GM18511 (cell line): ENCODE results near the gene TTLL5.

Experiments
- ATAC-seq: cut with Tn5 transposase; IDR thresholded peaks from one replicate; pipeline ENCODE4 v1.9.1; 2021; ENCODE audit warnings: mild to moderate bottlenecking, moderate library complexity; ENCODE audit not compliant: unreplicated experiment

Gene TTLL5

GRCh38 chr14:75860561-75861160 lies 199.6 kb downstream of the TTLL5 start:
- ATAC-seq: no peak

GRCh38 chr14:75861161-75861621 lies 200.1 kb downstream of the TTLL5 start:
- ATAC-seq: no peak

DNA sequence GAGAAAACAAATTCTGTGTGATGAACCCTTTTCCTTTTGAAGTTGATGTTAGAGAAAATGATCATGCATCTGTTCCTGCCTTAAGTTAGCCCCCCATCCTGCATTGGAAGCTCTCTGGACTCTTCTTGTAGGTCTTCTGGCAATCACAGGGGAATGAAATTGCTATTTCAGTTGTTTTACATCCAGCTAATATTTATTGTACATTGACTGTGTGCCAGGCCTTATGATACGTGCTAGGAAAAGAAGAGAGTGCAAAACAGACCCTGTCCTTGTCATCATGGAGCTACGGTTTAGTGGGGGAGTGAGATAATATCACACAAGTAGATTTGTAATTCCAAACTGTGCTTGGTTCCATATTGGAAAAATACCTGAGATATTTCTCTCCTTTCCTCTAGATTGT lies 202.2 kb downstream of the TTLL5 start:
- no peak for ATAC-seq

DNA sequence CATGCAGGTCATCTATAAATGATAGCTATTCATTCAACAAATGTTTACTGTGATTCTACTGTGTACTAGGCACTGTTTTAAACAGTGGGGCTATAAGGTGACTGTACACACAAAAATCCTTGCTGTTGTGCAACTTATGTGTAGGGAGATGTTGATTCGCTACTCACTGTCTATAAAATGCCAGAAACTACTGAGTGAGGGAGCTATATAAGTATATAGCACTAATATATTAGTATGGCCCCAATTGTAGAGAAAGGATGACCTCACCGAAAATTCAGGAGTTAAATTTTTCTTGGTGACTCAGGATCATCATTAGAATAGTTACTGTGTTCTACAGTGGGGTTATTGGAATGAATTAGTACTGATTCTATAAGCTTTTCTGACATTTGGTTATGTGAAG lies 203.3 kb downstream of the TTLL5 start:
- no peak for ATAC-seq

- ATAC-seq: no peak
Measured at GRCh38 chr14:75865531-75865930, 204.5 kb downstream of the TTLL5 start.

DNA sequence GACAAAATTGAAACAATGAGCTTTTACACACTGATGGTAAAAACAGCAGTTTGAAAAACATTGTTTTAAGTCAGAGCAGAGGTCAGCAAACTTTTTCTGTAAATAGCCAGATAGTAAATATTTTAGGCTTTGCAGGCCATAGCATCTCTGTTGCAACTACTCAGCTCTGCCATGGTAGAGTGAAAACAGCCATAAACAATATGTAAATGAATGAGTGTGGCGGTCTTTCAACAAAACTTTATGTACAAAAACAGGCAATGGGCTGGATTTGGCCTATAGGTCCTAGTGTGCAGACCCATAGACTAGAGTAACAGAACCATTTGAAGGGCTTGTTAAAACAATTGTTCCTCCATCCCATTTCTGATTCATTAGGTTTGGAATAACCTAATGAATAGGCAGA lies 205.9 kb downstream of the TTLL5 start:
- no peak for ATAC-seq

DNA sequence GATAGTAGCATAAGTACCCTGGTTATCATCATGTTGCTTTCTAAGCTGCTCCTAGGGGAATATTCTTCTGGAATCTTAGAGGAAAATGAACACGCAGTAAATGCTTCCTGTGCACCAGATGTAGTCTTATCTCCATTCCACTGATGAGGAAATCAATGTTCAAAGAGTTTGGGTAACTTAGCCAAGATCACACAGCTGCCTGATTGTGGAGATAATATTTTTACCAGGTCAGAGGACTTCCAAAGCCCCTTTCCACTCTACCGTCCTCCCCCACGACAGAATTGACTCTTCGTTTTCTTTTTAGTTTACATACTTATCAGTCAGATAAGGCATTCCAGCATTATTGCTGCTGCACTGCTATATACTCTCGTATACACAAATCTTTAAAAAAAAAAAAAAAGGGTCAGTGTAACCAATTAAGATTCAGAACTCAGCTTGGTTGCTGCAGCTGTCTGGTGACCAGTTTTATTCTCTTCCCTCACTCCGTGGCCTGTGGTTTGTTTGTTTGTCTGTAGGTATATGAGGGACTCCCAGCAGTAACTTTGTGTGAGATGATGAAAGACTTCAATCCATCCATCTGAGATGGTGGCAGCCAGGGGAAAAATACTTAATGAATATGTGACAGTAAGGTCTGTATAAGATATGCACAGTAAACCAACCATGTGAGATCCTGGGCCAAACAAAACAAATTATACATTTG lies 210.3 kb downstream of the TTLL5 start:
- ATAC-seq: no peak

- peak; percentile 99 for ATAC-seq
Measured at GRCh38 chr14:75875958-75876357, 214.9 kb downstream of the TTLL5 start.

GRCh38 chr14:75876530-75876929 lies 215.5 kb downstream of the TTLL5 start:
- no peak for ATAC-seq

- no peak for ATAC-seq
Measured at GRCh38 chr14:75877292-75877691, 216.2 kb downstream of the TTLL5 start.

- ATAC-seq: no peak
Measured at GRCh38 chr14:75877884-75878283, 216.8 kb downstream of the TTLL5 start.

- ATAC-seq: no peak
Measured at GRCh38 chr14:75879031-75879430, 218.0 kb downstream of the TTLL5 start.

GRCh38 chr14:75880512-75880911 lies 219.5 kb downstream of the TTLL5 start:
- ATAC-seq: no peak

GRCh38 chr14:75881994-75882393 lies 220.9 kb downstream of the TTLL5 start:
- ATAC-seq: no peak

DNA sequence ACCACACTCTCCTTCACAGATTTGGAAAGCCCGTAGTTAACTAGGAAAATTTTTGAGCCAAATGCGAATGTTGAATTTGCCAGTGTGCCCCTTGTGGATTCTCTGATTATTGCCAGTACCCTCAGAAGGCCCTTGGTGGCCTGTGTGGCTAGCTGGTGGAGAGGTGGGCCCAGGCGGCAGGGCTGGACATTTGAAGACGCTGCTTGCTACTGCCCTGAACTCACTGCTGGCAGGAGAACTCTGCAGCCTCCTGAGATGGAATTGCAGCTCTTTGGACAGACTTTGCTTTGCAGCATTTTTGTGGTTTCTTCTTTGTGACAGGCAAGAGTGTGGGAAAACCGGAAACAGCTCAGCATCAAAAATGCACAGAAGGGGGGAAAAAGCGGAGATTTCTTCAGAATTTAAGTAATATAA lies 223.2 kb downstream of the TTLL5 start:
- no peak for ATAC-seq

GRCh38 chr14:75885829-75886228 lies 224.8 kb downstream of the TTLL5 start:
- no peak for ATAC-seq

GRCh38 chr14:75886636-75887348 lies 225.7 kb downstream of the TTLL5 start:
- no peak for ATAC-seq

GRCh38 chr14:75888945-75889344 lies 227.9 kb downstream of the TTLL5 start:
- ATAC-seq: no peak

GRCh38 chr14:75896341-75896740 lies 235.3 kb downstream of the TTLL5 start:
- ATAC-seq: no peak

DNA sequence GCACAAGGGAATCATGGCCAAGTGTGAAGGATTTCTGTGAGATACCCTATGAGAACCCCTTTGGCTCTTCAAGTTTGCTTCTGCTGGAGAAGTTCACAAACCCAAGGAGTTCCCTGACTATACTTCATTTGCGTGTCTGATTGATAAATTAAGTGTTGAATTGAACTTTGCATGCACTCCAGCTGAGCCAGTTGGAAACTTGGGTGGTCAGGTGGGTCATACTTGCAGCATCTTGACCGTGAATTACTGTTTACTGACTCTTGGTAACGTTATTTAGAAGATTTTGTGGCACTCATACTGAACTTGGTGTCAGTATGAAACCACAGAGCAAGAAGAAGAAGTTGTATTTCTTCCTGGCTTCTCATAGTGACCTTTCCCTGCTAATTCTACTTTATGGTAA lies 243.3 kb downstream of the TTLL5 start:
- no peak for ATAC-seq

DNA sequence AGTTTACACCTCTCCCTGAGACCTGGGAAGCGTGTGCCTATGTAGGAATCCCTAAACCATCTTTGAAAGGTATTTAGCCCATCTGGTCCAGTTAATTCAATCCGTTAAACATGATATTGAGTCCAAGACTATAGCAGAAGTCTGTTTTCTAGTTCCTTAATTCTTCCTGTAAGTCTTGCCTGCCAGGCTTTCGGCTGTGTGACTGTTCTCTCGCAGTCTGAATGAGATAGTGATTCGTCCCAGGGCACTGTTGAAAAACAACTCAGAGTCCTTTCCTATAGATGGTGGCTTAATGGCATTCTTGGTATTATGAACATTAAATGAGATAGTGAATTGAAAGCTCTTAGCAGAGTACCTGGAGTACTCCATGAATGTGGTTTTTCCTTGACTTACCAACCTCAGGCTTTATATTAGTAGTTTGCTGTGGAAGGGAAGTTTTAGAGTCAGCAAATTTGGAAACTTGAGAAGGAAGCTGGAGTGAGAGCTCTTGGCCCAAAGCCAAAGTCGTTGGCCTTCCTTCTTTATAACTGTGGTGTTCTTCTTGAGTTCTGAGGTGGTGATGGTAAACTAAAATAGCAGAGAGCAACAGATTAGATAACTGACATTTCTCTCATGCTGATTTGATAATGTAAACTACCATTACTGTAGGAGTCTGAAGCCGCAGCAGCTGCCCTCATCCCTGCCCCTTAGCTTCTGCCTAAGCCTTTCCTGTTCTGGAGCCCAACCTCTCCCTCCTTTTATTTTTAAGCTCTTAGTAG lies 244.3 kb downstream of the TTLL5 start:
- ATAC-seq: no peak
